ENCODE data around the gene TBPL1.

- no peak for TF ChIP-seq CTCF (IDR thresholded peaks at IDR 0.05)
- no peak for TF ChIP-seq RCOR1 (IDR thresholded peaks at IDR 0.05; ENCODE audit: low read depth, low read length)
- TF ChIP-seq, protein P1, sequence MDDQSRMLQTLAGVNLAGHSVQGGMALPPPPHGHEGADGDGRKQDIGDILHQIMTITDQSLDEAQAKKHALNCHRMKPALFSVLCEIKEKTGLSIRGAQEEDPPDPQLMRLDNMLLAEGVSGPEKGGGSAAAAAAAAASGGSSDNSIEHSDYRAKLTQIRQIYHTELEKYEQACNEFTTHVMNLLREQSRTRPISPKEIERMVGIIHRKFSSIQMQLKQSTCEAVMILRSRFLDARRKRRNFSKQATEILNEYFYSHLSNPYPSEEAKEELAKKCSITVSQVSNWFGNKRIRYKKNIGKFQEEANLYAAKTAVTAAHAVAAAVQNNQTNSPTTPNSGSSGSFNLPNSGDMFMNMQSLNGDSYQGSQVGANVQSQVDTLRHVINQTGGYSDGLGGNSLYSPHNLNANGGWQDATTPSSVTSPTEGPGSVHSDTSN (IDR thresholded peaks at IDR 0.05), result no peak
- no peak for TF ChIP-seq REST (IDR thresholded peaks at IDR 0.05)
- TF ChIP-seq MAX (IDR thresholded peaks at IDR 0.05), result no peak
- TF ChIP-seq RFX5 (IDR thresholded peaks at IDR 0.05), result no peak
- TF ChIP-seq MAFK (IDR thresholded peaks at IDR 0.05; ENCODE audit: partially characterized antibody), result no peak
These were observed 82.2 kb downstream of the TBPL1 start for GRCh38 chr6:134034961-134035822.
